Stimulated activated CD8-positive, alpha-beta memory T cell treated with anti-CD3 and anti-CD28 coated beads, Interleukin-4, amount 100 ng/mL, for 48 hours (primary cell): ENCODE data around the gene KRT36.

Experiments
- DNase-seq: peaks from one replicate; pipeline ENCODE4 v3.0.0-alpha.2; 2020

Gene KRT36

GRCh38 chr17:41521574-41522261 lies 32.0 kb upstream of the KRT36 start:
- DNase-seq, result no peak

GRCh38 chr17:41520821-41521521 lies 31.3 kb upstream of the KRT36 start:
- no peak for DNase-seq

- DNase-seq, result no peak
These were observed 30.0 kb upstream of the KRT36 start for GRCh38 chr17:41519501-41520224.

- DNase-seq, result no peak
These were observed 29.2 kb upstream of the KRT36 start, which contains the start of gene KRT15 for GRCh38 chr17:41518789-41519449. Gene KRT15, minus strand, starts transcription at chr17:41518890. Its CDS starts 63 bp downstream, at chr17:41518827.

GRCh38 chr17:41518031-41518430 lies 28.3 kb upstream of the KRT36 start:
- no peak for DNase-seq

GRCh38 chr17:41516830-41517283 lies 27.1 kb upstream of the KRT36 start:
- no peak for DNase-seq

GRCh38 chr17:41516147-41516829 lies 26.6 kb upstream of the KRT36 start:
- no peak for DNase-seq

GRCh38 chr17:41513168-41513547 lies 23.4 kb upstream of the KRT36 start:
- no peak for DNase-seq

GRCh38 chr17:41512546-41513167 lies 22.9 kb upstream of the KRT36 start:
- no peak for DNase-seq

GRCh38 chr17:41511716-41512115 lies 22.0 kb upstream of the KRT36 start:
- no peak for DNase-seq

GRCh38 chr17:41511116-41511515 lies 21.4 kb upstream of the KRT36 start:
- DNase-seq, result no peak

GRCh38 chr17:41510251-41511065 lies 20.7 kb upstream of the KRT36 start:
- no peak for DNase-seq

- no peak for DNase-seq
These were observed 17.7 kb upstream of the KRT36 start for GRCh38 chr17:41507315-41507880.

GRCh38 chr17:41505809-41506767 lies 16.4 kb upstream of the KRT36 start:
- DNase-seq, result no peak

GRCh38 chr17:41505007-41505808 lies 15.5 kb upstream of the KRT36 start, which contains the start of gene KRT13:
Gene KRT13, minus strand, starts transcription at chr17:41505612. Its CDS starts 62 bp downstream, at chr17:41505550.
- DNase-seq, result no peak

- DNase-seq, result no peak
These were observed 14.7 kb upstream of the KRT36 start for GRCh38 chr17:41504246-41504977.

- DNase-seq, result no peak
These were observed 13.5 kb upstream of the KRT36 start for GRCh38 chr17:41503202-41503601.
